Occipital lobe (tissue), 2 donors: ENCODE data around the gene ZNF682. TPM values are rescaled to one million over a fixed set of nuclear protein-coding genes. Genes with fewer than 3 reads are reported as not detected.
"Not testable (repeated sequence)": the region's sequence is repeated elsewhere in the genome, so short reads cannot be mapped to it uniquely, and the experiment has no call there.

ENCODE experiments used
- DNase-seq: peaks from one replicate; lab custom pipeline; 2025; lab: John Stamatoyannopoulos, UW
- total RNA-seq: library from RNA; depleted of rRNA; stranded (reverse); fragments of >200 nt; gene quantifications from one replicate; pipeline ENCODE4 v1.2.3, GENCODE V29; 2014

Gene ZNF682
- total RNA-seq, result 18.2 TPM

GRCh38 chr19:20039203-20039723 lies at the start of gene ZNF682:
Gene ZNF682, minus strand, starts transcription at chr19:20039505. Its CDS starts 160 bp downstream, at chr19:20039345.
- DNase-seq, result peak; percentile 91

GRCh38 chr19:20082876-20083275 lies 43.6 kb upstream of the ZNF682 start:
- DNase-seq, result not testable (repeated sequence)

- not testable (repeated sequence) for DNase-seq
These were observed 43.0 kb upstream of the ZNF682 start for GRCh38 chr19:20082232-20082833.

GRCh38 chr19:20080656-20081055 lies 41.4 kb upstream of the ZNF682 start:
- no peak for DNase-seq

GRCh38 chr19:20079476-20079875 lies 40.2 kb upstream of the ZNF682 start:
- DNase-seq, result no peak

GRCh38 chr19:20078581-20079031 lies 39.3 kb upstream of the ZNF682 start:
- no peak for DNase-seq

- DNase-seq, result peak; percentile 84
These were observed 38.6 kb upstream of the ZNF682 start, which contains the start of gene ZNF90 for GRCh38 chr19:20077791-20078463. Gene ZNF90, plus strand, starts transcription at chr19:20078000. Its CDS starts 133 bp downstream, at chr19:20078133.

GRCh38 chr19:20072936-20073335 lies 33.6 kb upstream of the ZNF682 start:
- no peak for DNase-seq

- DNase-seq, result no peak
These were observed 31.4 kb upstream of the ZNF682 start for GRCh38 chr19:20070691-20071090.

GRCh38 chr19:20068559-20068958 lies 29.3 kb upstream of the ZNF682 start:
- DNase-seq, result not testable (repeated sequence)

- DNase-seq, result no peak
These were observed 28.6 kb upstream of the ZNF682 start for GRCh38 chr19:20067943-20068342.

GRCh38 chr19:20066861-20067260 lies 27.6 kb upstream of the ZNF682 start:
- DNase-seq, result no peak

GRCh38 chr19:20060282-20060681 lies 21.0 kb upstream of the ZNF682 start:
- no peak for DNase-seq

GRCh38 chr19:20058738-20059137 lies 19.4 kb upstream of the ZNF682 start:
- DNase-seq, result not testable (repeated sequence)

- peak; percentile 97 for DNase-seq
These were observed 12.8 kb upstream of the ZNF682 start for GRCh38 chr19:20051841-20052768.

- DNase-seq, result not testable (repeated sequence)
These were observed 6.4 kb upstream of the ZNF682 start for GRCh38 chr19:20045742-20046141.

- no peak for DNase-seq
These were observed 5.4 kb upstream of the ZNF682 start for GRCh38 chr19:20044663-20045062.

GRCh38 chr19:20038358-20039202 lies 725 bp downstream of the ZNF682 start:
- DNase-seq, result no peak

GRCh38 chr19:20035935-20036334 lies 3.4 kb downstream of the ZNF682 start:
- DNase-seq, result no peak

GRCh38 chr19:20028611-20029010 lies 10.7 kb downstream of the ZNF682 start:
- DNase-seq, result no peak

- DNase-seq, result no peak
These were observed 33.6 kb downstream of the ZNF682 start for GRCh38 chr19:20005741-20006140.
